ENCODE data around the gene PODXL2.

PODXL2 gene

DNA sequence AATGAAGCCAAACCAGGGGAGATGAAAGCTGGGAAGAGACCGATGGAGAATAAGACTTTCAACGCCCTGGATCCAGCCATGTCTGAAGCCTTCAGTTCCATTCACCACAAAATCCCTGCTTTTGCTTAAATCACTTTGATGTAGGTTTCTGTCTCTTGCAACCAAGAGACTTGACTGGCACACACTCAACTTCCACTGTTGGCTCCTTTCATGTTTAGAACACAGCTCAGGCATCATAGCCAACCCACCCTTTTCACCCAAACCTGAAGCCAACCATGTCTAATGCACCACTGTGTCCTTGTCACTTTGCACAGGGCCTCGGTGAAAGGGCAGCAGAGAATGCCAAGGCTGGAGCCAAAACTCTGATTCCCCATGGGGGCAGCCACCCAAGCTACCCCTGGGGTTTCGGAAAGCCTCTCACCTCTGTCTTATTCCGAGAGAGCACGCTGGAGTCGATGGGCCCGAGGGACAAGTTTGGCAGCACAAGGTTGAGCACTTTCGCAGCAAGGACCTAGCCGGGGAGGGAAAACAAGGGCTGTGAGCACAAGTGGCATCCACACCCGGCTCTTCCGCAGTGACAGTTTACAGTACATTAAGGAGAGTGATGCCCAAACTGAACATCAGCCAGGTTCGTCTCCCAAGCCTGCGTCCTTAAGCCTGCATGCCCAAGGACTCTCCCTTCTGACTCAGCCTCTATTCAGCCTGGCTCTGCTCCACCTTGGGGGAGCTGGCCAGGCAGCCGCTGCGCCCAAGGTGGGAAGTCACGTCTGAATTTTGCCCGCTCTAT lies 81.4 kb downstream of the PODXL2 start:
- no peak for TF ChIP-seq POLR2AphosphoS5 (IDR thresholded peaks at IDR 0.05; ENCODE audit: low read depth, low read length)
- no peak for TF ChIP-seq TAF1 (IDR thresholded peaks at IDR 0.05; ENCODE audit: borderline replicate concordance, low read depth, low read length)
- TF ChIP-seq POLR2A (IDR thresholded peaks at IDR 0.05; ENCODE audit: low read depth, low read length), result no peak
- DNase-seq (ENCODE audit: insufficient read length) (no peak), FAIRE-seq (no peak)

DNA sequence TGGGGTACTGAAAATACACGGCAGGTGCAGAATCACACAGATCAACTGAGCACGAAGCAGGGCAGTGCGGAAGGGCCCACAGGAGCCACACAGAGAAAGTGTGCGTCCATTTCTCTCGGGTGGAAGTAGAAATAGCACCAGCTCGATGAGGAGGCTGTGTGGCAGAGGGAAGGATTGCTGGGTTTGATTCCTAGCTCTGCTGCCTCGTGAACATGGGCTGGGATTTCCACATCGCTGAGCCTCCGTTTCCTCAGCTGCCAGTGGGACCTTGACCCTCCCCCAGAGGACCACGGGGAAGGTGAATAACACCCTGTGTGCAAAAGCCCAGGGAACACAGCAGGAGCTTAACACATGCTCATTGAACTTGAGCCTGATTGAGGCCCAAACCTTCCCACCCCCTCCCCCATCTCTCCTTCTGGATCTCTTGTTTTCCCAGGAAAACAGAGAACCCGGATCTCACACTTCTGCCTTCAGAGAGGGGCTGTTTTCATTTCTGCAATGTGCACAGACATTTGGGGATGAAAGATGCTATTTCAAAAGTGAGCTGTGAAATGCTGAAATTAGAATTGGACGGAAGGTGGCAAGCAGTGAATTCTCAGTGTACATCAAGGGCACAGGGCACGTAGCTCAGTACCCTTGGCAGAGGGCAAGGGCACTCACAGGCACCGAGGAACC lies 82.2 kb downstream of the PODXL2 start:
- FAIRE-seq (no peak), DNase-seq (ENCODE audit: insufficient read length) (no peak)
- TF ChIP-seq POLR2A (IDR thresholded peaks at IDR 0.05; ENCODE audit: low read depth, low read length) (no peak), POLR2AphosphoS5 (IDR thresholded peaks at IDR 0.05; ENCODE audit: low read depth, low read length) (no peak), TAF1 (IDR thresholded peaks at IDR 0.05; ENCODE audit: borderline replicate concordance, low read depth, low read length) (no peak)

DNA sequence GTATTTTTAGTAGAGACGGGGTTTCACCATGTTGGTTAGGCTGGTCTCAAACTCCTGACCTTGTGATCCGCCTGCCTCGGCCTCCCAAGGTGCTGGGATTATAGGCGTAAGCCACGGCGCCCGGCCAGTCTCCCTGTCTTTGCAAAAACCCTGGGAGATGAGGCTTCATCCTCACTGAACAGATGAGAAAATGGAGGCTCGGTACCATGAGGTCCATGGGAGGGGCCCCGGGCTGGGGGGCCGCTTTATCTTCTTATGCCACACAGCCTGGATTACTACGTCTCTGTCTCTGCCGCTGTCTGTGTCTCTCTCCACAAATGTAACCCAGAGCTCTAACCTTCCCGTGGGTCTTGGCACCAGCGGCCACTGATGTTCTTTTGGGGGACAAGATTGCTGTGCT lies 82.9 kb downstream of the PODXL2 start:
- TF ChIP-seq TAF1 (IDR thresholded peaks at IDR 0.05; ENCODE audit: borderline replicate concordance, low read depth, low read length) (no peak), POLR2AphosphoS5 (IDR thresholded peaks at IDR 0.05; ENCODE audit: low read depth, low read length) (no peak), POLR2A (IDR thresholded peaks at IDR 0.05; ENCODE audit: low read depth, low read length) (no peak)
- DNase-seq (ENCODE audit: insufficient read length), result no peak
- FAIRE-seq, result no peak

DNA sequence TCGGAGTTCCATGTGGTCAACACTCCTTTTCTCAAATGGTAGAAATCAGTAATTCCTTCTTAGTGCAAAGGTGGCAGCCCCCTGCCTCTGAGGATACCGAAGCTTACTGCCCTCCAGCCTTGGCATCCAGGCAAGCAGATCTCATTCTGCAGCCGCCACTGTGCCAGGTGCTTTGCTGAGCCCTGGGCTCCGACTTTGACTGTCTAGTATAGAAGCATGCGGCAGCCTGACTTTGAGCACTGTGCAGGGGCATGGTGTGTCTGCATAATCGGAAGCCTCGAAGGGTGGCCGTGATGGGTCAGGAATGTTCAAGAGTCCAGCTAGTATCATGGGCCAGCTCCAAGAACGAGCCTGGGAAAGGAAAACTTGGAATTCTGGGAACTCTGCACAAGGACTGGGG lies 83.5 kb downstream of the PODXL2 start:
- FAIRE-seq, result no peak
- DNase-seq (ENCODE audit: insufficient read length), result no peak
- TF ChIP-seq POLR2AphosphoS5 (IDR thresholded peaks at IDR 0.05; ENCODE audit: low read depth, low read length) (no peak), TAF1 (IDR thresholded peaks at IDR 0.05; ENCODE audit: borderline replicate concordance, low read depth, low read length) (no peak), POLR2A (IDR thresholded peaks at IDR 0.05; ENCODE audit: low read depth, low read length) (no peak)

DNA sequence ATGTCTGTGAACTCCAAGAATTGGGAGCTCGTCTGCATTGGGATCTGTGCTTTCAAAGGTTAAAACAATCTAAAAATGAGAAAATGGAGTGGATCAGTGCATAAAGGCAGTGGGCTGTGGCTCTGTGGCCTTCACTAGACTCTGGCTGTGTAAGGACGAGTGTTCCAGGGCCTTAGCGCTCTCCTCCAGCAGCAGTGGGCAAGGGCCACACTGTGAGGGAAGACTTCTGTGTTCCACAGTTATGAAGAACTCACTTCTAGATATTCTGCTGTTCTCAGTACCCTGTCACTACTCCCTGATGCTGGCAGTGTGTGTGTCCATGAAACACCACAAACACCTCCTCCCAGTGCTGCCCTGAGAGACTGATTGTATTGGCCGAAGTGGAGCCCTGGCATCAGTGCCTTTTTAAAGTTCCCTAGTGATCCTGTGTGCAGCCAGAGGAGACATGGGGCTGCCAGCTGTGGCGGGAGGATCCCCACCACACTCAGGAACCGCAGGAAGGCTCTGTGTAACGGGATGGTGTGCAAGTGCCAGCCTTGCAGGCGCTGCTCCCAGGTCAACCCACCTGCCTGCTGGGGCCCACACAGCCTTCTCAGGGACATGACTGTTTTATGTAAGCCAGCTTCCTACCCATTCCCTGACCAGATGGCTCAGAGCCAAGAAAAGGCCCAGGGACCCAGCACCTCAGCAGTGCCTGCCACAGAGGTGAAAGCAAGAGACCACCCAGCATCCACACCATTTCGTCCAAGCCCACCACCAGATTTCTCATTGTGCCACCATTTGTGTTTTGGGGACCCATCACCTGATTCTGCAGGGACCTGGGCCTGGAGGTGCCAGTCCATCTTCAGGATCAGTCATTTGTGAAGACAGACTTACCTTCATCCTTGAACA lies 84.1 kb downstream of the PODXL2 start:
- FAIRE-seq, result no peak
- DNase-seq (ENCODE audit: insufficient read length), result no peak
- no peak for TF ChIP-seq POLR2A (IDR thresholded peaks at IDR 0.05; ENCODE audit: low read depth, low read length)

DNA sequence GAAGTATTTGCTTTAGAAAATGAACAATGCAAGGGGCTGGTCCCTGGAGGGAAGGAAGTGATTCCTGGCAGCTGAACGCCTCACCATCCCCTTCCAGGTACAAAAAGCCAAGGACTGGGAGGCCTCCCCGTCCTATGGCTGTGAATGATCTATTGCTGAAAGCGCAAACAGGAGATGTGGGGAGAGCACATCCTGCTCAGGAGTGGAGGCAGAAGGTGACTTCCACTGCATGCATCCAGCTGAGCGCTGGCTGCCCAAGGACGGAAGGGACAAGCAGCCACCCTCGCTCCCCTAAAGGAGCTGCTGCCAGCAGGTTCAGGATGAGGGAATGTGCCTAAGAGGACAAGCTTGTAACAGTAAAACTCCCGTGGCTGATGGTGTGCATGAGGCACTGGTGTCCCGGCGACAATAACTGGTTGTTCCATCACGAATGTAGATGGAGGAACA lies 85.2 kb downstream of the PODXL2 start:
- FAIRE-seq (no peak), DNase-seq (ENCODE audit: insufficient read length) (no peak)
- TF ChIP-seq POLR2A (IDR thresholded peaks at IDR 0.05; ENCODE audit: low read depth, low read length), result no peak
- TF ChIP-seq TAF1 (IDR thresholded peaks at IDR 0.05; ENCODE audit: borderline replicate concordance, low read depth, low read length), result no peak

DNA sequence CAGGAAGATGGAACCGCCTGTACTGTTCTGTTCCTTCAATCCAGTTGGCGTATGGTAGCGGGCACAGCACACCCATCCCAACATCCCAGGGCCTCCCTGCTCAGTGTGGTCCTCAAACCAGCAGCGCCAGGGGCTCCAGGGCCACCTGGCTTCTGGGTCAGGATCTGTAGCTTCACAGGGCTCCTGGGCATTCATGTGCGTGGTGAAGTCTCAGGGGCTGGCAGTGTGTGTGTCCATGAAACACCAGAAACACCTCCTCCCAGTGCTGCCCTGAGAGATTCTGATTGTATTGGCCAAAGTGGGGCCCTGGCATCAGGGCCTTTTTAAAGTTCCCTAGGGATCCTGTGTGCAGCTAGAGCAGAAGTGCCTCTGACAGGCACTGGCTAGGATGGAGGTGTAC lies 85.9 kb downstream of the PODXL2 start:
- no peak for FAIRE-seq
- no peak for DNase-seq (ENCODE audit: insufficient read length)
- TF ChIP-seq POLR2A (IDR thresholded peaks at IDR 0.05; ENCODE audit: low read depth, low read length) (no peak), POLR2AphosphoS5 (IDR thresholded peaks at IDR 0.05; ENCODE audit: low read depth, low read length) (no peak)

DNA sequence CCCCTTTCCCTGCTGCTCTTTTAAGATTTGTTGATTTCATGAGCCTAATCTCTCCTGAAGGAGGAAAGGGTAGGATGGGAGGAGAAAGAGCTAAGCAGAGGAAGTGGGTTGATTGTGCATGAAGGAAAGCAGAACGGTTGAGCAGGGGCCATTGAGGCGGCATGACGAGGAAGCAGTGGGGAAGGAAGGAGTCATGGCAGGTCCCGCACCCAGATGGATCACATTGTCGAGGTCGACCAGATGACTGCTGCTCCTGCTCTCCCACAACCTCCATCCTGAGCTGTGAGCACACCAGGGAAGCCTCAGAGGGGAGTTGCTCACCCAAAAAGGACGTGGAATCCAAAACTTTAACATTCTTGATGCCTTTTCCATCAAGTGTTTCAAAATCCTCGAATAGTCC lies 86.5 kb downstream of the PODXL2 start:
- TF ChIP-seq POLR2A (IDR thresholded peaks at IDR 0.05; ENCODE audit: low read depth, low read length) (no peak), TAF1 (IDR thresholded peaks at IDR 0.05; ENCODE audit: borderline replicate concordance, low read depth, low read length) (no peak), POLR2AphosphoS5 (IDR thresholded peaks at IDR 0.05; ENCODE audit: low read depth, low read length) (no peak)
- FAIRE-seq, result no peak
- DNase-seq (ENCODE audit: insufficient read length), result no peak

DNA sequence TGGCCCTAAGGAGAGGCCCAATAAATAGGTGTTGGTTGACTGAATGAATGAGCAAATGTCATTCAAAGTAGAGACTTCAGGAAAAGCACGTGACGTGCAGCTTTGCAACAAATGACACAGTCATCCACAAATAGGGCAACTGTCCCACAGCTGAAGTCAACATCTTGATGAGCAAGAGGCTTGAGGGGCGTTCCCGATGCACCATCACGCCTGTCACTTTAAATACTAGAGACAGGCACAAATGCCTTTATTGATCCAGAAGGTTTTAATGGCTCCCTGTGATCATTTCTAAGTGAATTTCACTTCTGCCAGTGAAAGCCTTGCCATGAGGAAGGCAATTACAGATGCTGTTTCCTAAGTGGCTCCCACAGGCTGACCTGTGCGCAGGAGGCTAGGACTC lies 87.4 kb downstream of the PODXL2 start:
- FAIRE-seq (no peak), DNase-seq (ENCODE audit: insufficient read length) (no peak)
- TF ChIP-seq POLR2A (IDR thresholded peaks at IDR 0.05; ENCODE audit: low read depth, low read length) (no peak), POLR2AphosphoS5 (IDR thresholded peaks at IDR 0.05; ENCODE audit: low read depth, low read length) (no peak), TAF1 (IDR thresholded peaks at IDR 0.05; ENCODE audit: borderline replicate concordance, low read depth, low read length) (no peak)

DNA sequence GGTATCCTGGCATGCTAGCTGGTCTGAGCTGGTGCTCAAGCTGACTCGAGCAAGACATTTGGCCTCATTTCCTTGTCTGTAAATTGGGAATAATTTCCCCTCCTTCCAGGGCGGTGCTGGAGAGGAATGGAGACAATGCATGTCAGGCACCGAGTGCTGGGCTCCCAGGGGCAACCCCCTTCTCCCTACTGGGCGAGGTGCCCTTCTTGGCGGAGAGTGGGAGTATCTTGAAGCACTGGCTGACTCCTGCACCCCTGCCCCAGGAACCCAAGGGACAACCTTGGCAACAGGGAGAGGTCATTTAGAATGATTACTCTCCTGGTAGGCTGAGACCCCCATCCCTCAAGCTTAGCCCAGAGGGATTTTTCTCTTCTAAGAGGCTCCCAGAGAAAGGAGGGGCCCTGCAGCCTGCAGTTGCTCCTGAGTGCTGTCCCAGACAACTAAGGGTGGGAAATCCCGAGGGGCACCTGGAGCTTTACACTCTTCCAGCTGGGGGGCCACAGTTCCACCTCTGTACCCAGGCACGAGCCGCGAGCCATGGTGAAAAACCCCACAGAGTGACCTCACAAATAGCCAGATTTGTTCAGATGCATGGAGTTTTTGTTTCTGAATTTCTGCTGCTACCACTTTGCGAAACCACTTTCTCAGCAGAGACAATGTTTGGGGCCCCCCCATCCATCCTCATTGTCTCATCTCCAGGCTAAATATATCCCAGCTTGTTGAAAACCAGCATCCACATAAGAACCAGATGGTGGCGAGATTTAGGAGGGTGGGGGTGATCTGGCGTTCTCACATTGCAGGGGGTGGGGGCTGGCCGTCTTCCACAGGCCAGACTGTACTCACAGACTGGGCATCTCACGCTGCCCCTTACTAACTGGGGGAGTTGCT lies 88.6 kb downstream of the PODXL2 start:
- DNase-seq (ENCODE audit: insufficient read length), result no peak
- no peak for FAIRE-seq
- TF ChIP-seq POLR2A (IDR thresholded peaks at IDR 0.05; ENCODE audit: low read depth, low read length) (no peak), TAF1 (IDR thresholded peaks at IDR 0.05; ENCODE audit: borderline replicate concordance, low read depth, low read length) (no peak), POLR2AphosphoS5 (IDR thresholded peaks at IDR 0.05; ENCODE audit: low read depth, low read length) (no peak)
